ENCODE measurements around the gene OMP.

The OMP gene

DNA sequence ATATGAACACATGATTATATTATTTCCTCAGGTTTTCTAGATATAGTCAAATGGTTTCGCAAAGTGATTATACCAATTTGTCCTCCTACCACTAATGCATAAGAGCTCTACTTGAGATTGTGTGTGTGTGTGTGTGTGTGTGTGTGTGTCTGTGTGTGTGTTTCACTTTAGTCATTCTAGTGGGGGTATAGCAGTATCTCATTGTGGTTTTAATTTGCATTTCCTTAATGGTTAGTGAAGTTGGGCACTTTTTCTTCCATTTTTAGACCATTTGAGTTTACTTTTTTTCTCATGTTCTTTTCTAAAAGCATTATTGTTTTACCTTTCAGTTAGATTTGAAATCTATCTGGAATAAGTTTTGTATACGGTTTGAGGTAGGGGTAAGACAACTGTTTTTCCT is 23.0 kb upstream of the OMP start:
- Mint-ChIP-seq H3K9me3 (peaks cover 6% of the 10 kb centered on the region), H3K27ac (no peak overlapping the region), H3K27me3 (no peaks in the 10 kb centered on the region), H3K4me3 (no peak overlapping the region), H3K36me3 (no peaks in the 10 kb centered on the region), H3K4me1 (no peaks in the 10 kb centered on the region)
- no peak for ATAC-seq

DNA sequence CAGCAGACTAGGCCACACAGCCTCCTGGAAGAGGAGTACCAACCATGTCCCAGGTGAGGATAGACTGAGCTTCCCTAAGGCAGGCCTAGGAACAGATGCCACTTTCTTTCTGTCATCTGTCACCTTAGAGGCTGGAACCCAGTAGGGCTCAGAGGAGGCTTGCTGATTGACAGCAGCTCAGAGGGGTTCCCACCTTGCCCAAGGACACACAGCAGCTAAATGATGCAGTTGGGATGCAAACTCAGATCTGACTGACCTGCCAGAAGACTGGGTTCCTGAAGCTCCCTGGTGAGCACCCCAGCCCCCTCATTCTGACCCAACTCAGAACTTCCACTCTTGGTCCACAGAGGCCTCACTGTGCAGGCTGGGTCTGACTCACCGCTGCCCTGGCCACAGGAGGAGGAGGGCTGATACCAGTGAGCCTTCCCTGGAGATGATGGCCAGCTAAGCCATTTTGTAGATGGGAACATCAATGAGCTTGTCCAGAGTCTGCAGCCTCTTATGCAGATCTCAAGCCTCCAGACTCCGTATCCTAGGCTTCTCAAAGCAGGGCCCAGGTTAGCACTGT is 21.9 kb upstream of the OMP start:
- Mint-ChIP-seq H3K4me3 (no peak overlapping the region), H3K36me3 (no peaks in the 10 kb centered on the region), H3K27me3 (no peaks in the 10 kb centered on the region), H3K9me3 (peaks cover 6% of the 10 kb centered on the region), H3K27ac (no peak overlapping the region), H3K4me1 (no peaks in the 10 kb centered on the region)
- no peak for ATAC-seq

DNA sequence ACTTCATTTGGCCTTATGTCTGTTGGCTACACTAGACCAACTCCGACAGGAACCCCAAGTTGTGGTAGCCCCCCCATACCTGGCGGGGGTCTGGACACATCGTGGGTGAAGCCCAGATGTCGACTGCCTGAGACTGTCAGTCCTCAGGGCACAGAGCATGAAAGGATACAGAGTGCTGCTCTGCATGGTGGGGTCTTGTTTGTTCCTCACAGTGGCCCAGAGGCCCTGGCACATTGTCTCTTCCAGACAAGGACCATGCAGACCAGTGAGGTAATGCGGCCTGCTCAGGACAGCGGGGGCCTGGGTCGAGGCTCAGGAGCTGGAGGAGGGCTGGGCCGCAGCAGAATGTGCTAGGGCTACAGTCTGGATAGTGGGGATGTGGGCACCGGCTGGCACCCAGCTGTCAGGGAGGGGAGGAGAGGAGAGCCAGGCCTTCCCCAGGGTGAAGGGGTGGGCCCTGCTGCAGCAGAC is 21.2 kb upstream of the OMP start:
- H3K36me3 Mint-ChIP-seq = no peaks in the 10 kb centered on the region
- no peak overlapping the region for H3K4me3 Mint-ChIP-seq
- H3K27ac Mint-ChIP-seq = no peak overlapping the region
- no peak for ATAC-seq
- no peaks in the 10 kb centered on the region for H3K4me1 Mint-ChIP-seq
- H3K27me3 Mint-ChIP-seq = no peaks in the 10 kb centered on the region
- peaks cover 6% of the 10 kb centered on the region for H3K9me3 Mint-ChIP-seq

DNA sequence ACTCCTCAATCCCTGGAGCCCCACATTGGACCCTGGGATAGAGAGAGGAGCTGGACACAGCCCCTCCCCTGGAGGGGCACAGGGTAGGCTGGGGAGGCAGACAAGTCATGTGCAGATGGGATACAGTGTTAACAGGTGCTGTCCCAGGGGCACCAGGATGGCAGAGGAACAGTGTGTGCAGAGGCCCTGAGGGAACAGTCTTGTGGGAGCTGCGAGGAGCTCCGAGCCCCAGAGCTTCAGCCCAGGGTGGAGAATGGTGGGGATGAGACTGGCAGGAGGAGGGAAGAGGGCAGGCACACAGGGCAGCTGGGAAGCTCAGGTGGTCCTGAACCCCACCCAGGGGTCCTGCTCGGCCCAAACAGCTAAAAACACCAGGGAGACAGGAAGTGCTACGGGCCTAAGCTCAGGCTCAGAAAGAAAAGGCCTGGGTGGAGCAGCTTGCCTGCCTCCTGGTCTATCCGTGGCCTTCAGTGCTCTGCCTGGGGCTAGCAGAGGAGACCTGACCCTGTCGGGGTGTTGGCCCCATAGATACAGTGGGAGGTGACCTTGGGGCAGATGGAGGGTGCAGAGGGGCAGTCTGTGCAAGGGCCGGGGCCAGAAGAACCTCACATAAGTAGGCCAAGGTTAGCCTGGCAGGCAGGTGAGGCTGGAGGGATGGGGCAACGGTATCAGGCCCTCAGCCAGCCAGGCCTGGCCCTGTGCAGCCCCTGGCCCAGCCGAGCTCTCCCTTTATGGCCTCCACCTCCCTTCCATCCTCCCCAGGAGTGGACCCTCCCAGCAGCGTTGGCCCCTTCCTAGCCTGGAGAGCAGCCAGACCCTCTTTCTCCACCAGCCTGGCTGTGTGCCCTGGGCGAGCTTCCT is 20.4 kb upstream of the OMP start:
- Mint-ChIP-seq H3K9me3 (peaks cover 6% of the 10 kb centered on the region), H3K27me3 (no peaks in the 10 kb centered on the region), H3K27ac (no peak overlapping the region), H3K36me3 (no peaks in the 10 kb centered on the region), H3K4me3 (no peak overlapping the region), H3K4me1 (no peaks in the 10 kb centered on the region)
- no peak for ATAC-seq

DNA sequence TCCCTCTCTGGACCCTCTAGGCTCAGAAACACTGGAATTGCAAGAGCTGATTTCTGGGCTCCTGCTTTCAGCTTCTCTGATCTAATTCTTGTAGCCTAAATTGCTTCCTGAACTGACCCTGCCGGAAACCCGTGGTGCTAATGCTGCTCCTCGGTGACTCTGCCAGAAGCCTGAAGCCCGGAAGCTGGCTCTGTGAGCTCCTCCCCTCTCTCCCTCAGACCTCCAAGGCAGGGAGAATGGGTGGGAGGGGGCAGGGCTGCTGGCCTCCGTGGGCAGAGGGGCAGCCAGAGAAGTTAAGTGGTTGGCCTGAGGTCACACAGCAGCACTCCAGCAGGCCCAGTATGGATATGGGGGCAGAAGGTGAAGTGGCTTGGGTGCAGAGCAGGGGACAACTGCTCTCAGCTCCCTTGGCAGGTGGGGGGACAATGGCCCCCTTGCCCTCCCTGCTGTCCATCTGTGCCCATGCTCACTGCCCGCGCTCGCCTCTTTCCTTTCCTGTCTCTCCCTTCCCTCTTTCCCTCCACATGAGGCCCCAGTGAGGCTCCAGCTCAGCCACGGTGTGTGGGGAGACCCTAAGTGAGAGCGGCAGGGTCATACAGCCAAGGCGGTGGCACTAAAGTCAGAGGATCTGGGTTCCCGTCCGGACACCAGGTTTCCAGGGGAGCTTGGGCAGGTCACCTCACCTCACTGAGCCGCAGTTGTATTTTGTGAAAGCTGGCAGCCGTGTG is 19.6 kb upstream of the OMP start:
- Mint-ChIP-seq H3K27me3 (no peaks in the 10 kb centered on the region), H3K27ac (no peak overlapping the region), H3K4me3 (no peak overlapping the region), H3K36me3 (no peaks in the 10 kb centered on the region), H3K4me1 (no peaks in the 10 kb centered on the region), H3K9me3 (peaks cover 6% of the 10 kb centered on the region)
- ATAC-seq = no peak

DNA sequence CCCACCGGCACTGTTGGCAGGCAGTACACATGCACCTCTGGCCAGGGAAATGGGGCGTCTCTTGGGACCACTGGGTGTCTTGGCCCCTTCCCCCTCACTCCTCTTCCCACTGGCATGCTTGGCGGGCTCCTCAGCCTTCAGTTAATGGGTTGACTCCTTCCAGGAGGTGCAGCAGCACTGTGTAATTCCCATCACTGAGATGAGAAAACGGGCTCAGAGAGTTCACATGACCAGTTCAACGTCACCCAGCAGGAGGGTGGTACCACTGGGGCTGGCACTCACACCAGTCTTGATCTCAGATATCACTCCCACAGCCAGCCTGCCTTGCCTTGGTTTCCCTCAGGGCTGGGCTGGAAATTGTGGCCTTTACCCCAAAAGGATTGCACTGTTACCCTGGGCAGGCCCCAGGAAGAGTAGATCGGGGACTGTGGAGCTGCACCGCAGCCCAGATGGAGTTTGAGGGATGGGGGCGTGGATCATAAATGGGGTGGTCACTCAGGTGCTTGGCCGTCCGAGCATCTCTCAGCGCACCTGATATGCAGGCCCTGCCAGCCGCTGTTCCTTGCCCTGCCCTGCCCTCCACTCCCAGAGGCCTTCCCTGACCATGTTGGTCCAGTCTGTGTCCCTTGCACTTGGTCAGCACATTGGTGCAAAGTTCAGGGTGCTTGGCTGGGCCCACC is 18.9 kb upstream of the OMP start:
- no peak for ATAC-seq
- H3K27me3 Mint-ChIP-seq = no peaks in the 10 kb centered on the region
- H3K4me3 Mint-ChIP-seq = no peak overlapping the region
- H3K36me3 Mint-ChIP-seq = no peaks in the 10 kb centered on the region
- H3K27ac Mint-ChIP-seq = no peak overlapping the region
- no peaks in the 10 kb centered on the region for H3K4me1 Mint-ChIP-seq
- H3K9me3 Mint-ChIP-seq = peaks cover 5% of the 10 kb centered on the region

DNA sequence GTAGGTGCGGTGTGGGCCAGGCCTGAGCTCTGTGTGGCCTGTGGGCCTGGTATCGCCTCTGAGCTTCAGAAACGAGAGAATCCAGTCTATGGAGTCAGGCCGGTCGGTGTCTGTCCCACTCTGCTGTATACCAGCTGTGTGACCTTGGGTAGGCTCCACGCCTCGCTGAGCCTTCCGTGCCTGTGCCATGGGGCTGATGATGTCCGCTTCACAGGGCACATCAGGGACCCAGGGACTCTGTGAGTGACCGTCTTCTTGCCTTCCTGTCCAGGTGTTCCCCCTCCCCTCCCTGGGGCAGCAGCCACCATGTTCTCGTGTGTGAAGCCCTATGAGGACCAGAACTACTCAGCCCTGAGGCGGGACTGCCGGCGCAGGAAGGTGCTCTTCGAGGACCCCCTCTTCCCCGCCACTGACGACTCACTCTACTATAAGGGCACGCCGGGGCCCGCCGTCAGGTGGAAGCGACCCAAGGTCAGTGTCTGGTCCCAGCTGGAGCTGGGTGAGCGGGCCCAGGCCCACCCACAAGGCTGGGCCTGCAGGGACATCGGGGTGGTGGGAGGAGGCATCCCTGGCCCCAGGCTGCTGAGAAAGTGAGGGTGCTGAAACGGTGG is 18.0 kb upstream of the OMP start:
- no peak for ATAC-seq
- no peaks in the 10 kb centered on the region for H3K9me3 Mint-ChIP-seq
- no peak overlapping the region for H3K4me3 Mint-ChIP-seq
- H3K4me1 Mint-ChIP-seq = no peaks in the 10 kb centered on the region
- no peaks in the 10 kb centered on the region for H3K36me3 Mint-ChIP-seq
- H3K27me3 Mint-ChIP-seq = no peaks in the 10 kb centered on the region
- no peak overlapping the region for H3K27ac Mint-ChIP-seq

DNA sequence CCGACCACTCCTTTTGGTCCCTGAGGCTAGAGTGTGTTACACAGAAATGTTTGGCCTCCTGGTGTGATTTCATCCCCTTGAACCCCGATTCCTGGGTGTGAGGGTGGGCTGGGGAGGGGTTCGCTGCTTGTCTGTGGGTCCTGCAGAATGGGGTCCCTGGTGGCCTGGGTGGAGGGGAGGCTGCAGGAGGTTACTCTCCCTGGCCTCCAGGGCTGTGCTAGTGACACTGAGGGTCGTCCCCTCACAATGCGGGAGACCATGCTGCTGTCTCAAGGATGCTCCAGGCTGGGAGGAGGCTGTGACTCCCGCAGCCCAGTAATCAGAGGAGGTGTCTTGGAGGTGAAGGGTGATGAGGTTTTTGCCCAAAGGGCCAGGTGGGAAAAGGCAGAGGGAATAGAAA is 17.0 kb upstream of the OMP start:
- Mint-ChIP-seq H3K27ac (no peak overlapping the region), H3K27me3 (no peaks in the 10 kb centered on the region), H3K9me3 (no peaks in the 10 kb centered on the region), H3K4me1 (no peaks in the 10 kb centered on the region), H3K36me3 (no peaks in the 10 kb centered on the region), H3K4me3 (no peak overlapping the region)
- ATAC-seq = no peak

DNA sequence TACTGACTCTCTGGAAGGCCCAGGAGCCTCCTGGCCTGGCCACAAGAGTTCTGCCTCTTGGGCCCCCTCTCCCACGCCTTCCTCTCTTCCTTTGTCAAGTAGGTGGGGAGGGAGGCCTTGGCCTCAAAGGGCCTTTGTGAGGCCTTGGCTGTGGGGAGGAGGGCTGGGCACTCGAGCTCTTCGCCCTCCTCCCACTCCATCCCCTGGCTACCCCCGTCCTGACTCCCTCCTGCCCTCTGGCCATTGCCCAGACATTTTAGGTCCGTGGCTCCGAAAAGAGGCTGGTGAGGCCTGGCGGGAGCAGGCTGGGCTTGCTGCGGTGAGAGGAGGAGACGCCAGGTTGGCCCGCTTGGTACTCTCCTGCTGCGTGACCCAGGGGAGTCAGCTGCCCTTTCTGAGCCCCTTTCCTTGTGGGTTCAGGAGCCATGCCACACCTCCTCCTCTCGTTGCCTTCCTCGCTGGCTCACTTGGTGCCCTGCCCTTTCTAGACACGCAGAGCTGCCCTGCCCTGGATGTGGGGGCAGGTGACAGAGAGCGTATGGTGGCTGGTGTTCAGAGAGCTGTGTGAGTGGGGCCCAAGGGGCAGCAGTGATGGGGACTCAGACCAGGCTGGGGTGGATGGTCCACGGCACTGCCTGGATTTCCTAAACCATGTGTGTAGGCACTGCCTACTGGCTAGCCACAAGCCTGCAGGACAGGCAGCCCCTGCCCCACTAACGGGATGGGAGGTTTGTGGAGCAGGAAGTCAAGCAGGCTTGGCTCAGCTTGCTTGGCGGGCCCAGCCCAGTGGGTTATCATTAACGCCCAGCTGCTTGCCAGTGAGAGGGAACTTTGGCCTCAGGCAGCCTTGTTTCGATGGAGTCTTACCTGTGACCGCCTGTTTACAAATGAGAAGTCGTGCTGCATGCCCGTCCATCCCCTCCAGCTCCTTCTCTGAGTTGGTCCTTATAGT is 15.8 kb upstream of the OMP start:
- Mint-ChIP-seq H3K4me3 (no peak overlapping the region), H3K27me3 (no peaks in the 10 kb centered on the region), H3K27ac (no peak overlapping the region), H3K9me3 (no peaks in the 10 kb centered on the region), H3K36me3 (no peaks in the 10 kb centered on the region), H3K4me1 (peaks cover 7% of the 10 kb centered on the region)
- ATAC-seq = no peak

DNA sequence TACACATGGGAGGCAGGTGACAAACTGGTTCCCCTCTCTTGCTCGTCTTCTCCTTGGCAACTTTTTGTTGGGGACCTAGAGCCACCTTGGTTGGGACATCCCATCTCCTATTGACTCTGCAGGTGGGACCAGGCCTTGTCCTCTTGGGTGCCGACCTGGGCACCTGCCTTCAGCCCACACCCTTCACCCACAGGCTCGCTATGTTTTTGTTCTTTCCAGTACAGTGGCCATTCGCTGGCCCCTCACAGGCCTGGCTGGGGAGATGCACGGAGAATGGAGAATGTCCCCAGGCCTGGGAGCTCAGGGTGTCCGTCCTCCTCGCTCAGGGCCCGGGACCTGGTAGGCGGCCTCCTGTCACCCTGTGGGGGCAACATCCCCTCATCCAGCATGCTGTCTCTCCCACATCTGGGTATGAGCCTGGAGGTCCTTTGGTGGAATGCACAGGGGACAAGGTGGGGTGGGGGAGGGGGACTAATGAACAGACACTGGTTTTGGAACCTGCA is 14.9 kb upstream of the OMP start:
- no peaks in the 10 kb centered on the region for H3K27me3 Mint-ChIP-seq
- no peaks in the 10 kb centered on the region for H3K36me3 Mint-ChIP-seq
- no peaks in the 10 kb centered on the region for H3K9me3 Mint-ChIP-seq
- peaks cover 7% of the 10 kb centered on the region for H3K4me1 Mint-ChIP-seq
- no peak overlapping the region for H3K4me3 Mint-ChIP-seq
- ATAC-seq = no peak
- no peak overlapping the region for H3K27ac Mint-ChIP-seq

DNA sequence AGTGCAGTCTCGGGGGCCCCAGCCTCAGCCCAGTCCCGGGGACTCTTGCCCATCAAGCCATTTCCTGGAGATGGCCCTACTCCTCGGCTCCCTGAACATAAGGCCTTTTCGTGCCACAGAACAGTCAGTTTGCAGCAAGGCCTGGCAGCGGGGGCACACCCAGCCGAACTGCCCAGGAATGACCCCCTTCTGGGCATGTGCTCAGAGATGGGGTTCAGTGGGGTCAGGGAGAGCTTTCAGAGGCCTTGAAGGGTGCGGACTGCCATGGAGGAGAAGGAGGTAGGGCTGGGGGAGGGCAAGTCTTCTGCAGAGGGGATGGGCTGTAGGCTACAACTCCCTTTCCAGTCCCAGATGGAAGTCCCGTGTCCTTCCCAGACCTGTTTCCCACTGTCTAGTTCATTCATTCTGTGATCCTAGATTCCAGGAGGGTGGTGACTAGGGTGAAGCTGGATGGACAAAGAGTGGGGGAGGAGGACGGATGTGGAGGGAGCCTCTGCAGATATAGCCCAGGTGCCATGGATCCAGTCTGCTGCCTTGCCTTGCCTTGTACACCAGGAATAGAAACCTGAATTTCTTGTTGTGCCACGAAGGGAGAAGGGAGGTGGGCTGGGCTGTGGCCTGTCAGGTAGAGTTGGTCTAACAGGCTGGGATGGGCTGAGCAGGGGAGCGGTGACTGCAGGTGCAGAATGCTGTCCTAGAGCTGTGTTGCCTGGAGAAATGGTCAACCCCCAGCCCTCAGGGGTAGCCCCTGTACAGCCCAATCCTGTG is 14.2 kb upstream of the OMP start:
- no peak overlapping the region for H3K4me3 Mint-ChIP-seq
- H3K9me3 Mint-ChIP-seq = no peaks in the 10 kb centered on the region
- H3K4me1 Mint-ChIP-seq = peaks cover 7% of the 10 kb centered on the region
- ATAC-seq = no peak
- no peak overlapping the region for H3K27ac Mint-ChIP-seq
- H3K36me3 Mint-ChIP-seq = no peaks in the 10 kb centered on the region
- no peaks in the 10 kb centered on the region for H3K27me3 Mint-ChIP-seq

DNA sequence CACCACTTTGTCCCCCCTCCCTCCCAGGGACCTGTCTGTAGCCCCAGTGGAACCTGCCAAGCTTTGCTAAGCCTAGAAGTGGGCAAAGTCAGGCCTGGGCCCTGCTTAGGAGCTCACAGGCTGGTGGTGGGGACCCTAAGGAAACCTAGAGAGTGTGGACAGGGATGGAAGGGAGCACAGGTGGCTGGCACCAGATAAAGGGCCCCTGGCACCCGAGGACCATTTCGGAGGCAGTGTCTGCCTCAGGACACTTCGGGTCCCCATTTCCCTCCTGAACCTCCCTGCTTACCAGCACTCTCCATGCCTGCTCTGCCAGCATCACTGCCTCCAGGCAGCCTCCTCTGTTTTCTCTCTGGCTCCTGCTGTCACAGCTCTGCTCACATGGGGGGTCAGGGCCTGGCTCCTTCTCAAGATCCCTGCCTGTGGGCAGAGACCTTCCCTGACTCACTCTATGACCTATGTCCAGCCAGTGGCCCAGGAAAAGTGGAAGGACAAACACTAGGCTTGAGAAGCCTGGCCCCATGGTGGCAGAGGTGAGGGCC is 13.6 kb upstream of the OMP start:
- Mint-ChIP-seq H3K27ac (no peak overlapping the region), H3K4me1 (peaks cover 7% of the 10 kb centered on the region), H3K27me3 (no peaks in the 10 kb centered on the region), H3K36me3 (no peaks in the 10 kb centered on the region), H3K9me3 (no peaks in the 10 kb centered on the region), H3K4me3 (no peak overlapping the region)
- no peak for ATAC-seq

DNA sequence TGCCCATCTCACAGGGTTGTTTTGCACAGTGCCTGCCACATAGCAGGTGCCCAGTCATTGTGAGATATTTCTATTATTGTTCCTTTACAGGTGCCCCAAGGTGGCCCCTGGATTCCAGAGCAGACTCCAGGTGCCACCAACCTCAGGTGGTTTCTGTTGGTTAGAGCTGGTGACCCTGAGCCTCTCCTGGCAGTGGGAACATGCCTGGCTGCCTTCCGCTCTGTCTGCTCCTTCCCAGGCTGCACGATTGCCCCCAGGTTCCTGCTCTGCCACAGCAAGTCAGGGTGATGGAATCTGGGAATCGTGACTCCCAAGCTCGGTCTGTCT is 12.6 kb upstream of the OMP start:
- Mint-ChIP-seq H3K4me1 (peaks cover 7% of the 10 kb centered on the region), H3K27ac (no peak overlapping the region), H3K4me3 (no peak overlapping the region), H3K36me3 (no peaks in the 10 kb centered on the region), H3K9me3 (no peaks in the 10 kb centered on the region), H3K27me3 (no peaks in the 10 kb centered on the region)
- no peak for ATAC-seq

Measured in stimulated activated memory B cell treated with anti-CD40 and anti-IgM and Interleukin-4, amounts not matched to agents 10 μg/mL and 1 μg/mL and 100 μg/mL, for 72 hours (primary cell).